Astrocyte (in vitro differentiated cells and primary cell): ENCODE measurements around the gene DCST1. TPM values are rescaled to one million over a fixed set of nuclear protein-coding genes. Genes with fewer than 3 reads are reported as not detected.

Experiments used
- DNase-seq: peaks from one replicate; pipeline ENCODE4 v3.0.0-alpha.2; 2010; ENCODE audit warnings: low read depth
- FAIRE-seq: peaks from 2 replicates; lab custom pipeline; 2011; peaks lifted over from hg19 to GRCh38; lab: Jason Lieb, UNC
- H2AFZ ChIP-seq: 2 replicates; pipeline ENCODE4 v1.6.0; 2012; ENCODE audit warnings: low read depth, low read length, inconsistent platforms
- H3K27ac ChIP-seq: 2 replicates; pipeline ENCODE4 v1.5.1; 2011; ENCODE audit warnings: low read depth, low read length, inconsistent platforms
- H3K27me3 ChIP-seq: 2 replicates; pipeline ENCODE4 v1.6.0; 2011; ENCODE audit warnings: low read length, inconsistent platforms; ENCODE audit not compliant: insufficient read depth
- H3K36me3 ChIP-seq: 2 replicates; pipeline ENCODE4 v1.5.1; 2011; ENCODE audit warnings: low read length, inconsistent platforms; ENCODE audit not compliant: insufficient read depth
- H3K4me1 ChIP-seq: 2 replicates; pipeline ENCODE4 v1.5.1; 2011; ENCODE audit warnings: low read length, inconsistent platforms; ENCODE audit not compliant: insufficient read depth
- H3K4me2 ChIP-seq: 2 replicates; pipeline ENCODE4 v1.6.0; 2012; ENCODE audit warnings: low read length, inconsistent platforms
- H3K4me3 ChIP-seq: 2 replicates; pipeline ENCODE4 v1.5.1; 2011; ENCODE audit warnings: low read depth, mild to moderate bottlenecking, low read length, inconsistent platforms; ENCODE audit not compliant: insufficient read depth
- H3K79me2 ChIP-seq: 2 replicates; pipeline ENCODE4 v1.6.0; 2012; ENCODE audit warnings: mild to moderate bottlenecking, low read length, inconsistent platforms; ENCODE audit not compliant: insufficient read depth
- H3K9ac ChIP-seq: 2 replicates; pipeline ENCODE4 v1.6.0; 2012; ENCODE audit warnings: mild to moderate bottlenecking, low read length, inconsistent platforms
- H3K9me3 ChIP-seq: 2 replicates; pipeline ENCODE4 v1.5.1; 2012; ENCODE audit warnings: low read depth, mild to moderate bottlenecking, low read length, inconsistent platforms; ENCODE audit not compliant: insufficient read depth
- H4K20me1 ChIP-seq: 2 replicates; pipeline ENCODE4 v1.6.0; 2012; ENCODE audit warnings: low read length, inconsistent platforms; ENCODE audit not compliant: insufficient read depth
- H3K27ac Mint-ChIP-seq: one replicate; pipeline ENCODE4 v1.8.0; 2021; ENCODE audit warnings: mild to moderate bottlenecking, mixed read lengths; ENCODE audit not compliant: unreplicated experiment
- H3K27me3 Mint-ChIP-seq: one replicate; pipeline ENCODE4 v1.8.0; 2021; ENCODE audit warnings: low read depth, mixed read lengths; ENCODE audit not compliant: unreplicated experiment
- H3K36me3 Mint-ChIP-seq: one replicate; pipeline ENCODE4 v1.8.0; 2021; ENCODE audit warnings: low read depth, mixed read lengths; ENCODE audit not compliant: unreplicated experiment
- H3K4me1 Mint-ChIP-seq: one replicate; pipeline ENCODE4 v1.8.0; 2021; ENCODE audit warnings: low read depth, mixed read lengths; ENCODE audit not compliant: unreplicated experiment
- H3K4me3 Mint-ChIP-seq: one replicate; pipeline ENCODE4 v1.8.0; 2021; ENCODE audit warnings: mild to moderate bottlenecking, moderate library complexity, mixed read lengths; ENCODE audit not compliant: unreplicated experiment
- H3K9me3 Mint-ChIP-seq: one replicate; pipeline ENCODE4 v1.8.0; 2021; ENCODE audit warnings: mild to moderate bottlenecking, mixed read lengths; ENCODE audit not compliant: unreplicated experiment
- EZH2 ChIP-seq: IDR thresholded peaks from 2 replicates; pipeline ENCODE4 v1.6.1; 2012; ENCODE audit warnings: mild to moderate bottlenecking, low read length, inconsistent platforms; ENCODE audit not compliant: insufficient read depth
- total RNA-seq: library from RNA; stranded (reverse); gene quantifications from 2 replicates; pipeline ENCODE4 v1.2.1, GENCODE V29; 2021
- TF ChIP-seq, protein P1 (sequence below): IDR thresholded peaks from 2 replicates; pipeline ENCODE4 v1.5.1; 2011; ENCODE audit warnings: low read depth, mild to moderate bottlenecking, inconsistent platforms, low read length, moderate library complexity; ENCODE audit not compliant: insufficient read depth

DCST1 gene
- total RNA-seq, 1 donor from 2014 or later = not detected

- no peaks in the 10 kb centered on the region for H3K79me2 ChIP-seq
- no peak overlapping the region for H3K27ac Mint-ChIP-seq
- H3K4me1 Mint-ChIP-seq = peaks cover 22% of the 10 kb centered on the region
- H3K9me3 ChIP-seq = no peaks in the 10 kb centered on the region
- no peaks in the 10 kb centered on the region for H3K36me3 ChIP-seq
- peaks cover 3% of the 10 kb centered on the region for H4K20me1 ChIP-seq
- peaks cover 16% of the 10 kb centered on the region for H3K4me1 ChIP-seq
- no peak for FAIRE-seq
- peaks cover 16% of the 10 kb centered on the region for H3K27me3 Mint-ChIP-seq
- H3K4me3 ChIP-seq = no peak overlapping the region
- TF ChIP-seq, protein P1, sequence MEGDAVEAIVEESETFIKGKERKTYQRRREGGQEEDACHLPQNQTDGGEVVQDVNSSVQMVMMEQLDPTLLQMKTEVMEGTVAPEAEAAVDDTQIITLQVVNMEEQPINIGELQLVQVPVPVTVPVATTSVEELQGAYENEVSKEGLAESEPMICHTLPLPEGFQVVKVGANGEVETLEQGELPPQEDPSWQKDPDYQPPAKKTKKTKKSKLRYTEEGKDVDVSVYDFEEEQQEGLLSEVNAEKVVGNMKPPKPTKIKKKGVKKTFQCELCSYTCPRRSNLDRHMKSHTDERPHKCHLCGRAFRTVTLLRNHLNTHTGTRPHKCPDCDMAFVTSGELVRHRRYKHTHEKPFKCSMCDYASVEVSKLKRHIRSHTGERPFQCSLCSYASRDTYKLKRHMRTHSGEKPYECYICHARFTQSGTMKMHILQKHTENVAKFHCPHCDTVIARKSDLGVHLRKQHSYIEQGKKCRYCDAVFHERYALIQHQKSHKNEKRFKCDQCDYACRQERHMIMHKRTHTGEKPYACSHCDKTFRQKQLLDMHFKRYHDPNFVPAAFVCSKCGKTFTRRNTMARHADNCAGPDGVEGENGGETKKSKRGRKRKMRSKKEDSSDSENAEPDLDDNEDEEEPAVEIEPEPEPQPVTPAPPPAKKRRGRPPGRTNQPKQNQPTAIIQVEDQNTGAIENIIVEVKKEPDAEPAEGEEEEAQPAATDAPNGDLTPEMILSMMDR = no peak
- TF ChIP-seq EZH2 = no peak
- H3K4me3 Mint-ChIP-seq = no peak overlapping the region
- peaks cover 2% of the 10 kb centered on the region for H3K9me3 Mint-ChIP-seq
- peaks cover 10% of the 10 kb centered on the region for H3K27me3 ChIP-seq
- DNase-seq = no peak
- no peaks in the 10 kb centered on the region for H3K36me3 Mint-ChIP-seq
- H3K4me2 ChIP-seq = no peak overlapping the region
- H3K27ac ChIP-seq = no peak overlapping the region
- H2AFZ ChIP-seq = no peak overlapping the region
- no peak overlapping the region for H3K9ac ChIP-seq
Measured at GRCh38 chr1:155040358-155041093, 6.9 kb downstream of the DCST1 start.

DNA sequence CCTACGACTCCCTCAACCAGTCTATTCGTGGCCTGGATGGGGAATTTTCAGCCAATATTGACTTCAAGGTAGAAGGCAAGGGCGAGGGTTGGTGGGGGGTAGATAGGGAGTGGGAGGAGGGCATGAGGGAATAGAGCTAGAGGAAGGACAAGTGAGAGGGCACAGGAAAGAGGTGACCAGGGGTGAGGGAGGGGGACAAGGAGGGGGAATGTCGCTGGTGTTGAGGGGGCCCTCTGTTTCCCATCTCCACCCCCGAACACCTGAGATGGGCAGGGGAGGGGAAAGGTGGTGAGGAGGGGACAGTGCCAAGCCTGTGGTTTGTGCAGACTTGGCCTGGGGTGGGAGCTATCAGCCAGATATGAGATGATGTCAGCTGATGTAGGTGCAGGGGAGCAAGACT lies 9.2 kb downstream of the DCST1 start:
- H3K27ac Mint-ChIP-seq = no peak overlapping the region
- peaks cover 13% of the 10 kb centered on the region for H3K27me3 Mint-ChIP-seq
- Histone ChIP-seq H3K27ac (no peak overlapping the region), H2AFZ (no peak overlapping the region), H3K9me3 (no peaks in the 10 kb centered on the region), H3K36me3 (no peaks in the 10 kb centered on the region), H3K79me2 (no peaks in the 10 kb centered on the region), H3K4me1 (peaks cover 19% of the 10 kb centered on the region), H3K27me3 (peaks cover 9% of the 10 kb centered on the region), H3K9ac (no peak overlapping the region), H3K4me2 (no peak overlapping the region), H3K4me3 (no peak overlapping the region), H4K20me1 (peaks cover 3% of the 10 kb centered on the region)
- H3K9me3 Mint-ChIP-seq = peaks cover 2% of the 10 kb centered on the region
- FAIRE-seq = no peak
- H3K4me1 Mint-ChIP-seq = peaks cover 22% of the 10 kb centered on the region
- H3K36me3 Mint-ChIP-seq = no peaks in the 10 kb centered on the region
- no peak for TF ChIP-seq EZH2
- TF ChIP-seq, protein P1 = no peak
- H3K4me3 Mint-ChIP-seq = no peak overlapping the region
- DNase-seq = no peak

GRCh38 chr1:155043301-155043702 lies 9.7 kb downstream of the DCST1 start:
- no peak overlapping the region for H3K4me3 ChIP-seq
- no peak for DNase-seq
- Mint-ChIP-seq H3K27ac (no peak overlapping the region), H3K4me3 (no peak overlapping the region), H3K36me3 (no peaks in the 10 kb centered on the region), H3K4me1 (peaks cover 17% of the 10 kb centered on the region), H3K27me3 (peaks cover 13% of the 10 kb centered on the region), H3K9me3 (no peaks in the 10 kb centered on the region)
- FAIRE-seq = no peak
- H3K36me3 ChIP-seq = no peaks in the 10 kb centered on the region
- no peaks in the 10 kb centered on the region for H3K79me2 ChIP-seq
- no peak overlapping the region for H2AFZ ChIP-seq
- H4K20me1 ChIP-seq = peaks cover 3% of the 10 kb centered on the region
- peaks cover 7% of the 10 kb centered on the region for H3K27me3 ChIP-seq
- no peak overlapping the region for H3K4me2 ChIP-seq
- no peak overlapping the region for H3K27ac ChIP-seq
- no peaks in the 10 kb centered on the region for H3K9me3 ChIP-seq
- no peak overlapping the region for H3K9ac ChIP-seq
- no peak for TF ChIP-seq EZH2
- TF ChIP-seq, protein P1 = no peak
- peaks cover 19% of the 10 kb centered on the region for H3K4me1 ChIP-seq
